NB4 (cell line): ENCODE data around the gene SETD6.

Experiments used
- DNase-seq: peaks from one replicate; pipeline ENCODE4 v3.0.0; 2010; ENCODE audit warnings: low read depth
- H3K4me3 ChIP-seq: one replicate; pipeline ENCODE4 v1.5.1; 2011; ENCODE audit warnings: mild to moderate bottlenecking, low read depth, low read length, moderate library complexity
- MYC ChIP-seq: IDR thresholded peaks from 2 replicates; pipeline ENCODE4 v1.6.1; 2011; ENCODE audit warnings: low read depth, low read length
- POLR2A ChIP-seq: IDR thresholded peaks from 2 replicates; pipeline ENCODE4 v1.6.1; 2011; ENCODE audit warnings: mild to moderate bottlenecking; ENCODE audit not compliant: insufficient read length; ENCODE audit errors: extremely low read depth
- TF ChIP-seq, protein P1 (sequence below): IDR thresholded peaks from 2 replicates; pipeline ENCODE4 v1.6.1; 2011; ENCODE audit warnings: low read depth, low read length
- TF ChIP-seq, protein P2 (sequence below): IDR thresholded peaks from one replicate; pipeline ENCODE4 v1.5.1; 2012; ENCODE audit warnings: low read depth, low read length

The SETD6 gene

DNA sequence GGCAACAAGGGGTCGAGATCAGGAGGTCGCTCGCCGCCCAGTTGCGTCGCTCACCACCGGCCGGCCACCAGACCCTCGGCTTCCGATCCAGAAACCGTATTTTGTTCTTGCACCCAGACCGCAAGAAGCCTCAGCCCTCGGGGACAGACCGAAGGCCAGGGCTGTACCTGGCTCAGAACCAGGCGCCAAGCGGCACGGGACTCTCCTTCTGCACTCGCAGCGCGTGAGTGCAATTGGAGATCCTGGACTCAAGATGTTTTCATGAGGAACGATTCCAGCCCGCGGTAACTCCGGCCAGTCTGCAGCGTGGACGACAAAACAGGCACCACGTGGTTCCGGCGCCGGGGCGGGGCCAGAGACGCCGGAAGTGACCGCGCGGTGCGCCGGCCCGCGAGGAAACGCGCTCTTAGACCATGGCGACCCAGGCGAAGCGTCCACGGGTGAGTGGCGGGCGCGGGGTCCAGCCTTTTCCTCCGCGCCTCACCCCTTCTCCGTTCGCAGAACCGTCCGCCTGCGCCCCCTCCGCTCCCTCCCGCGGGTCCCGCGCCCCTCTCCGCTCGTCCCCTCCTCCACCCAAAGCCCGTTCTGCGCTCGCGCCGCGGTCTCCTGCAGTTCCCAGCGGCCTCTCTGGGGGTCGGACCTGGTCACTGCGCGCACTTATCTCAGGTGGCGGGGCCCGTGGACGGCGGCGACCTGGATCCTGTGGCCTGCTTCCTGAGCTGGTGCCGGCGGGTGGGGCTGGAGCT, at the start of gene SETD6:
TSS of gene SETD6 (plus strand) at position 393 of the 746 bp plus-strand sequence. CDS start at position 414, 21 bp downstream.
- TF ChIP-seq MYC, result peak; percentile 98
- TF ChIP-seq POLR2A, result peak; percentile 58
- TF ChIP-seq, protein P1, sequence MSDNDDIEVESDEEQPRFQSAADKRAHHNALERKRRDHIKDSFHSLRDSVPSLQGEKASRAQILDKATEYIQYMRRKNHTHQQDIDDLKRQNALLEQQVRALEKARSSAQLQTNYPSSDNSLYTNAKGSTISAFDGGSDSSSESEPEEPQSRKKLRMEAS, result peak; percentile 100
- TF ChIP-seq, protein P2, sequence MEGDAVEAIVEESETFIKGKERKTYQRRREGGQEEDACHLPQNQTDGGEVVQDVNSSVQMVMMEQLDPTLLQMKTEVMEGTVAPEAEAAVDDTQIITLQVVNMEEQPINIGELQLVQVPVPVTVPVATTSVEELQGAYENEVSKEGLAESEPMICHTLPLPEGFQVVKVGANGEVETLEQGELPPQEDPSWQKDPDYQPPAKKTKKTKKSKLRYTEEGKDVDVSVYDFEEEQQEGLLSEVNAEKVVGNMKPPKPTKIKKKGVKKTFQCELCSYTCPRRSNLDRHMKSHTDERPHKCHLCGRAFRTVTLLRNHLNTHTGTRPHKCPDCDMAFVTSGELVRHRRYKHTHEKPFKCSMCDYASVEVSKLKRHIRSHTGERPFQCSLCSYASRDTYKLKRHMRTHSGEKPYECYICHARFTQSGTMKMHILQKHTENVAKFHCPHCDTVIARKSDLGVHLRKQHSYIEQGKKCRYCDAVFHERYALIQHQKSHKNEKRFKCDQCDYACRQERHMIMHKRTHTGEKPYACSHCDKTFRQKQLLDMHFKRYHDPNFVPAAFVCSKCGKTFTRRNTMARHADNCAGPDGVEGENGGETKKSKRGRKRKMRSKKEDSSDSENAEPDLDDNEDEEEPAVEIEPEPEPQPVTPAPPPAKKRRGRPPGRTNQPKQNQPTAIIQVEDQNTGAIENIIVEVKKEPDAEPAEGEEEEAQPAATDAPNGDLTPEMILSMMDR, result peak; percentile 6
- peak within 1 kb of the TSS; percentile 76 for H3K4me3 ChIP-seq
- DNase-seq, result peak; percentile 95

DNA sequence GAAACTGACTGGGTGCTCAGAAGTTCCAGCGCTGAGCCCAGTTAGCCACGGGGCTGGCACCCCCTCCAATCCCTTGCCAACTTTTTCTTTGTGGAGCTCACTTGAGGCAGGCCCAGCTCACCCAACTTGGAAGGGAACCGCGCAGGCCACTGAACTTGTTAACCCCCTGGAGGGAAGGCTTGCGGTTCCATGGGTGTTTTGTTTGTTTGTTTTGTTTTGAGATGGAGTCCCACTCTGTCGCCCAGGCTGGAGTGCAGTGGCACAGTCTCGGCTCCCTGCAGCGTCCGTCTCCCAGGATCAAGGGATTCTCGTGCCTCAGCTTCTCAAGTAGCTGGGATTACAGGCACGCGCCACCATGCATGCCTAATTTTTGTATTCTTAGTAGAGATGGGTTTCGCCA, 49.5 kb upstream of the SETD6 start:
- TF ChIP-seq MYC, result no peak
- TF ChIP-seq, protein P1, result no peak
- no peak for TF ChIP-seq POLR2A
- TF ChIP-seq, protein P2, result no peak
- no peak overlapping the region for H3K4me3 ChIP-seq
- DNase-seq, result no peak

GRCh38 chr16:58466396-58466795, 48.9 kb upstream of the SETD6 start:
- no peak for DNase-seq
- H3K4me3 ChIP-seq, result no peak overlapping the region
- TF ChIP-seq, protein P1, result no peak
- TF ChIP-seq POLR2A (no peak), MYC (no peak)
- TF ChIP-seq, protein P2, result no peak

DNA sequence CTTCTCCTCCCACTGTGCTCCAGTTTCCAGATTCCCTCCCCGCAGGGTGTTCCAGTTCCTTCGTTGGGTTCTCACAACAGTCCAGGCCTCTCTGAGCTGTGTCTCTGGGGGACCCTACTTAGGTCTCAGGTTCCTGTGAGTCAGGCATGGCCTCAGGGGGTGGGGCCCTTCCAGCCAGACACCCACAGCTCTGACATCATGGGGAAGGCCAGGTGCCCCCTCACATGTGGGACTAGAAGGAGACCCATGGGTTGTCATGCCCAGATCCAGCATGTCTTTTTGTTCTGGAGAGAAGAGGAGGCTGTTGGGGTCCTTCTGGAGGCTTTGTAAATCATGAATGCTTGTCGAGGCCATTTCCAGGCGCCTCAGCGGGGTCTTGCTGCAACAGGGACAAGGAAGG, 47.4 kb upstream of the SETD6 start:
- TF ChIP-seq, protein P1, result no peak
- no peak for TF ChIP-seq MYC
- no peak for DNase-seq
- no peak overlapping the region for H3K4me3 ChIP-seq

GRCh38 chr16:58471209-58471975, 43.9 kb upstream of the SETD6 start:
- TF ChIP-seq, protein P1, result no peak
- TF ChIP-seq POLR2A (no peak), MYC (no peak)
- TF ChIP-seq, protein P2, result no peak
- DNase-seq, result no peak
- no peak overlapping the region for H3K4me3 ChIP-seq

- DNase-seq, result no peak
- H3K4me3 ChIP-seq, result no peak overlapping the region
- TF ChIP-seq MYC, result no peak
- no peak for TF ChIP-seq POLR2A
- TF ChIP-seq, protein P1, result no peak
- TF ChIP-seq, protein P2, result no peak
Measured at GRCh38 chr16:58472266-58472665, 43.1 kb upstream of the SETD6 start.
